Lower lobe of right lung (tissue), 2 donors: ENCODE data around the gene IRF8. TPM values are rescaled to one million over a fixed set of nuclear protein-coding genes. Genes with fewer than 3 reads are reported as not detected.
"Not testable (repeated sequence)": the region's sequence is repeated elsewhere in the genome, so short reads cannot be mapped to it uniquely, and the experiment has no call there.

Experiments
- ATAC-seq, 2 donors: fragments of 200-7000 bp; cut with Tn5 transposase; one replicate each; pipeline ENCODE4 v1.9.1; 2020 to 2022; ENCODE audit warnings: mild to moderate bottlenecking in 2 of 2, moderate library complexity in 2 of 2
- DNase-seq: peaks from one replicate; pipeline ENCODE4 v3.0.0-alpha.2; 2020
- H3K27ac ChIP-seq: fragments of 200-600 bp; one replicate; pipeline ENCODE4 v1.8.0; 2022
- H3K27me3 ChIP-seq: fragments of 200-600 bp; one replicate; pipeline ENCODE4 v1.8.0; 2022; ENCODE audit warnings: low read depth
- H3K36me3 ChIP-seq: fragments of 200-600 bp; one replicate; pipeline ENCODE4 v1.8.0; 2022; ENCODE audit warnings: mild to moderate bottlenecking
- H3K4me1 ChIP-seq: fragments of 200-600 bp; one replicate; pipeline ENCODE4 v1.8.0; 2022
- H3K4me3 ChIP-seq: fragments of 200-600 bp; one replicate; pipeline ENCODE4 v1.8.0; 2022; ENCODE audit warnings: mild to moderate bottlenecking
- H3K9me3 ChIP-seq: fragments of 200-600 bp; one replicate; pipeline ENCODE4 v1.8.0; 2022
- CTCF ChIP-seq: fragments of 200-600 bp; IDR thresholded peaks from one replicate; pipeline ENCODE4 v1.8.0; 2022; ENCODE audit warnings: antibody characterized with exemption, mild to moderate bottlenecking
- intact Hi-C: fragments of 100-400 bp; cut with DNase I; formaldehyde crosslinking; loops from one replicate; pipeline ENCODE4 v1.11.0; 2022
- total RNA-seq: library from RNA; stranded (reverse); fragmentation: NEBNext Ultra II Directional; extraction: Animal tissue kit (Norgen Biotek cat#: 25700); gene quantifications from one replicate; pipeline ENCODE4 v1.2.1, GENCODE V29; 2021
- donor health status: DM: no; HTN: yes; CAD: no; lungs with severe emphysema.

The IRF8 gene
- total RNA-seq, 1 donor from 2014 or later, result 67.9 TPM

- no peaks in the 10 kb centered on the region for H3K36me3 ChIP-seq
- DNase-seq, result no peak
- no peak overlapping the region for H3K27ac ChIP-seq
- intact Hi-C loops, result no loop called here
- no peak for TF ChIP-seq CTCF
- no peaks in the 10 kb centered on the region for H3K9me3 ChIP-seq
- no peak for ATAC-seq
- no peaks in the 10 kb centered on the region for H3K4me1 ChIP-seq
- H3K4me3 ChIP-seq, result no peak overlapping the region
- H3K27me3 ChIP-seq, result peaks cover 4% of the 10 kb centered on the region
Measured at GRCh38 chr16:85853547-85854545, 45.1 kb upstream of the IRF8 start.

GRCh38 chr16:85854935-85855334, 44.0 kb upstream of the IRF8 start:
- H3K9me3 ChIP-seq, result no peaks in the 10 kb centered on the region
- intact Hi-C loops, result no loop called here

GRCh38 chr16:85856079-85856478, 42.9 kb upstream of the IRF8 start:
- Histone ChIP-seq H3K4me3 (no peak overlapping the region), H3K4me1 (no peaks in the 10 kb centered on the region), H3K9me3 (no peaks in the 10 kb centered on the region), H3K27ac (no peak overlapping the region), H3K36me3 (no peaks in the 10 kb centered on the region), H3K27me3 (no peaks in the 10 kb centered on the region)
- ATAC-seq (no peak), DNase-seq (no peak)
- no peak for TF ChIP-seq CTCF
- intact Hi-C loops, result no loop called here

More at GRCh38 chr16:85854935-85855334, 44.0 kb upstream of the IRF8 start:
- ATAC-seq (no peak), DNase-seq (no peak)
- no peaks in the 10 kb centered on the region for H3K36me3 ChIP-seq
- no peak for TF ChIP-seq CTCF
- no peaks in the 10 kb centered on the region for H3K4me1 ChIP-seq
- no peak overlapping the region for H3K27ac ChIP-seq
- no peak overlapping the region for H3K4me3 ChIP-seq
- H3K27me3 ChIP-seq, result no peaks in the 10 kb centered on the region

- H3K9me3 ChIP-seq, result no peaks in the 10 kb centered on the region
- ATAC-seq (no peak), DNase-seq (no peak)
- no peak for TF ChIP-seq CTCF
- intact Hi-C loops, result no loop called here
- no peaks in the 10 kb centered on the region for H3K36me3 ChIP-seq
- H3K27ac ChIP-seq, result no peak overlapping the region
- H3K27me3 ChIP-seq, result no peaks in the 10 kb centered on the region
- H3K4me1 ChIP-seq, result no peaks in the 10 kb centered on the region
- no peak overlapping the region for H3K4me3 ChIP-seq
Measured at GRCh38 chr16:85856585-85856984, 42.4 kb upstream of the IRF8 start.

GRCh38 chr16:85857406-85857805, 41.6 kb upstream of the IRF8 start:
- Histone ChIP-seq H3K4me1 (no peaks in the 10 kb centered on the region), H3K27me3 (no peaks in the 10 kb centered on the region), H3K27ac (no peak overlapping the region), H3K4me3 (no peak overlapping the region), H3K36me3 (no peaks in the 10 kb centered on the region), H3K9me3 (no peaks in the 10 kb centered on the region)
- DNase-seq, result no peak
- intact Hi-C loops, result no loop called here
- no peak for ATAC-seq
- TF ChIP-seq CTCF, result no peak

GRCh38 chr16:85858571-85858970, 40.4 kb upstream of the IRF8 start:
- H3K4me1 ChIP-seq, H3K36me3 ChIP-seq, H3K27ac ChIP-seq, ATAC-seq, H3K27me3 ChIP-seq, DNase-seq, H3K4me3 ChIP-seq, H3K9me3 ChIP-seq, intact Hi-C loops: not testable (repeated sequence)
